GM21619 (cell line): ENCODE measurements around the gene SPAM1.
"Not testable (repeated sequence)": the region's sequence is repeated elsewhere in the genome, so short reads cannot be mapped to it uniquely, and the experiment has no call there.

Experiments used
- ATAC-seq: cut with Tn5 transposase; IDR thresholded peaks from one replicate; pipeline ENCODE4 v1.9.1; 2021; ENCODE audit not compliant: unreplicated experiment

The SPAM1 gene, protein sequence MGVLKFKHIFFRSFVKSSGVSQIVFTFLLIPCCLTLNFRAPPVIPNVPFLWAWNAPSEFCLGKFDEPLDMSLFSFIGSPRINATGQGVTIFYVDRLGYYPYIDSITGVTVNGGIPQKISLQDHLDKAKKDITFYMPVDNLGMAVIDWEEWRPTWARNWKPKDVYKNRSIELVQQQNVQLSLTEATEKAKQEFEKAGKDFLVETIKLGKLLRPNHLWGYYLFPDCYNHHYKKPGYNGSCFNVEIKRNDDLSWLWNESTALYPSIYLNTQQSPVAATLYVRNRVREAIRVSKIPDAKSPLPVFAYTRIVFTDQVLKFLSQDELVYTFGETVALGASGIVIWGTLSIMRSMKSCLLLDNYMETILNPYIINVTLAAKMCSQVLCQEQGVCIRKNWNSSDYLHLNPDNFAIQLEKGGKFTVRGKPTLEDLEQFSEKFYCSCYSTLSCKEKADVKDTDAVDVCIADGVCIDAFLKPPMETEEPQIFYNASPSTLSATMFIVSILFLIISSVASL

DNA sequence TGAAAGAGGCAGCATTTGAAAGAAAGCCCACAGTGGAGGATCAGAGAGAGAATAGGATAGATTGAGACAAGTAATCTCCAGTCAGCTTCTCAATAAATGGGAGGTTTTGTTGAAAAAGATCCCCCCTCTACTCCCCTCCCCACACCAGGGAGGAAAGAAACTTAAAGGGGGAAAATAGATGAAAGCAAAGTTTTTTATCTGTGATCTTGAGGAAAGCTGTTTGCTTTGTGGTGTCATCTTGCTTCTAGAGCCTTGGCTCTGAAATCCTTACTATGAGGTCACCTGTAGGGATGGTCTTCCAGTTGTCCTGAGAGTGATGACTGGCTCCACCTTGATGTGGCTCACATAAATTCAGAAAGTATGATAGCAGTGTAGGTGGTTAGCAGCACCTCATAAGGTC is at the start of gene SPAM1:
Gene SPAM1, plus strand, starts transcription at position 301 of the 400 bp plus-strand sequence. CDS start 28,330 bp downstream, outside the sequence.
- no peak for ATAC-seq

DNA sequence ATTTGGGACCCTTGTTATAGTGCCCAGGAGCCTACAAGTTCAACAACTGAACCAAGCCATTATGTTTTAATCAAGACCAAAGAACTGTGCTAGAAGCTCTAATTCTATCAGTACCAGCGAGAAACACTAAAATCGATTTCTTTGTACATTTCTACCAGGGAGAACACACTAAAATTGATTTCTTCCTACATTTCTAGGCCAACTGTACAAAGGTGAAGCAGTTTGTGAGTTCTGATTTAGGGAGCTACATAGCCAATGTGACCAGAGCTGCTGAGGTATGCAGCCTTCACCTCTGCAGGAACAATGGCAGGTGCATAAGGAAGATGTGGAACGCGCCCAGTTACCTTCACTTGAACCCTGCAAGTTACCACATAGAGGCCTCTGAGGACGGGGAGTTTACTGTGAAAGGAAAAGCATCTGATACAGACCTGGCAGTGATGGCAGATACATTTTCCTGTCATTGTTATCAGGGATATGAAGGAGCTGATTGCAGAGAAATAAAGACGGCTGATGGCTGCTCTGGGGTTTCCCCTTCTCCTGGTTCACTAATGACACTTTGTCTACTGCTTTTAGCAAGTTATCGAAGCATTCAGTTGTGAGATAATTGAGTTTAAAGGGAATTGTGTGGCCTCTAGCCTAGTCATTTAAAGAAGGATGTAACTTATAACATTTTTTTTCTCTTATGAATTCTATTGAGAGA is 48.3 kb upstream of the SPAM1 start:
- no peak for ATAC-seq

DNA sequence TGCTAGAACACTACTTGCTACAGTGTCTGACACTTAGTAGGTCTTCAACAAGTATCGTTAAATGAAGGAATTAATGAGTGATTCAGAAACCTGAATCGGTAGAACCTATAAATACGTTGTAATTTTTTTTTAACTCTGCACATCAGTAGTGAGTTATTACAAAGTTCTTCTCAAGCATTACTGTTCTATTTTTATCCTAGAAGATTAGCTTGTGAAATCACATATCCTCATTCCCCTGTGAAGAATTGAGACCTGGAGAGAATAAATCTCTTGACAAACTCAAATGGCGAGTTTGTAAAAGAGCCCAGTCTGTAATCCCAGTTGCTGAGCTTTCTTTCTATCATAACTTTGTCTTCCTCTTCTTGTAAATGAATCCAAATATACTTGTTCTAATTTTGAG is 45.4 kb upstream of the SPAM1 start:
- ATAC-seq: no peak

DNA sequence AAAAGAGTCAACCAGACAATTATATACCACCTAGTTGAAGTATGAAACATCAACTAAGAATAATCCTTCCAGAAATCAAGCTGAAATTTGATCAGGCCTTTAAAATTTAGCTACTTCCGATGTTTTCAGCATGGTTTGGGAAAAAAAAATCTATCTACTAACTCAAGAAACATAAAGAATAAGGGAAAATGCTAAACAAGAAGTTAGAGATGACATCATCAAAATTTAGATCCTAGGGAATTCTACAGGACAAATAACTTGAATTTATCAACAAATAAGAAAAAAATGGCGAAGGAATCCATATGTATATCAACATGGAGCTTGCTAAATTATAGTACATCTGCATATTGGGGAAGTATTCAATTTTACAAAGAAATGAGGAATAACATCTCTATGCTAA is 43.7 kb upstream of the SPAM1 start:
- no peak for ATAC-seq

DNA sequence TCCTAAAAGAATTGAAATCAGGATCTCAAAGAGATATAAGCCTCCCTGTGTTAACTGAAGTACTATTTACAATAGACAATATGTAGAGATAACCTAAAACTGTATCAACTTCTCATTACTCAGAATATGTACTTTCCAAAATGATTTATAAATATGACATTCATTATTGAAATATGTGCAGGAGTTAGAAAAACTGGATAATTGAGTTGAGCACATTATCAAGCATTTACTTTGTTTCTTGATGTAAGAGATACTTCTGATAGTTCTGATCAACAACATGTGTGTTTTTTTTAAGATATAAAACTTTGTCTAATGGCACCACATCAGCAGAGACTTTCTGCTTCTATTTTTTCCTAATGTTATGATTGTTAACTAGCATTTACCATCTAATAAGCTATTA is 41.9 kb upstream of the SPAM1 start:
- ATAC-seq: no peak

DNA sequence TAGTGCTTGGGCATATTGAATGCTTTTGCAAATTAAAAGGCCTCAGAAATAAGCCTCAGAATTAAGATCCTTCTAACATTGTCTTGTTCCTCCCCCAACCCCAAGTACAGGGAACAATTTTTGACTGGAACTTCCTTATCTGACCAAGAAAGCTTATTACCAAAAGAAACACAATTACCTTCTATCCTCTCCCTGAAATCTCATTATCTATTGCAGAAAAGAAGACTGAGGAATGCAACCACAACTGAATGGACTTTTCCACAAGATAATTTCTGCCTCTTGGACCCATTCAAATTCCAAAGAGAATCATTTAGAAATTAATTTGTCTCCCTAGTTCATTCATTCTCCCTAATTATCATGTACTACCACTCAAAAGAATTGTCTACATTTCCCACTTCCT is 36.8 kb upstream of the SPAM1 start:
- no peak for ATAC-seq

DNA sequence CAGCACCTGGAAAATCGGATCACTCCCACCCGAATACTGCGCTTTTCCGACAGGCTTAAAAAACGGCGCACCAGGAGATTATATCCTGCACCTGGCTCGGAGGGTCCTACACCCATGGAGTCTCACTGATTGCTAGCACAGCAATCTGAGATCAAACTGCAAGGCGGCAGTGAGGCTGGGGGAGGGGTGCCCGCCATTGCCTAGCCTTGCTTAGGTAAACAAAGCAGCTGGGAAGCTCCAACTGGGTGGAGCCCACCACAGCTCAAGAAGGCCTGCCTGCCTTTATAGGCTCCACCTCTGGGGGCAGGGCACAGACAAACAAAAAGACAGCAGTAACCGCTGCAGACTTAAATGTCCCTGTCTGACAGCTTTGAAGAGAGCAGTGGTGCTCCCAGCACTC is 30.3 kb upstream of the SPAM1 start:
- not testable (repeated sequence) for ATAC-seq

DNA sequence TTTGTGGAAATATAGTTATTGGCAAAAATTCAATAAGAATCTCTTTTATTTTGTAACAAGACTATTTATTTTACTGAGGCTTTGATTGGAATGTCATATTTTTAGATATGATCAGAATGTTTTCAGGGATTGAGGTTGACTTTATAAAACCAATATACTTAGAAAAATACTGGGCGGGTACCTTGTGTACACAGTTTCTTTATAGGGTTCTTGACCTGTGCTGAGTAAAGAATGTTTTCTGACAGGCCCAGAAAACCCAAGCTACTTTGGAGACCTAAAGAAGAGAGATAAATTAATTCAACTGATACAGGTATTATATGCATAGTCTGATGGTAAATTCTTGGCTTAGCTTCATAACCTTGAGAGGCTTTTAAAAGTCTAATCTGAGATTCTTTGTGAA is 23.9 kb upstream of the SPAM1 start:
- no peak for ATAC-seq

DNA sequence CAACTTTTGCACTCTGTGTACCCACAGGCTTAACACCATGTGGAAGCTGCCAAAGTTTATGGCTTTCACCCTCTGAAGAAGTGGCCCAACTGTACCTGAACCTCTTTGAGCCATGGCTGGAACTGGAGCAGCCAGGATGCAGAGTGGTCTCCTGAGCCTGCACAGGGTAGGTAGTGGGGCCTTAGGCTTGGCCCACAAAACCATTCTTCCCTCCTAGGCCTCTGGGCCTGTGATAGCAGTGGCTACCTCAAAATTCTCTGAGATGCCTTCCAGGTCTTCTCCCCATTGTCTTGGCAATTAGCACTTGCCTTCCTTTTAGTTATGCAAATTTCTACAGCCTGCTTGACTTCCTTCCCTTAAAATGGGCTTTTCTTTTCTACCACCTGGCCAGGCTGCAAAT is 19.3 kb upstream of the SPAM1 start:
- no peak for ATAC-seq

DNA sequence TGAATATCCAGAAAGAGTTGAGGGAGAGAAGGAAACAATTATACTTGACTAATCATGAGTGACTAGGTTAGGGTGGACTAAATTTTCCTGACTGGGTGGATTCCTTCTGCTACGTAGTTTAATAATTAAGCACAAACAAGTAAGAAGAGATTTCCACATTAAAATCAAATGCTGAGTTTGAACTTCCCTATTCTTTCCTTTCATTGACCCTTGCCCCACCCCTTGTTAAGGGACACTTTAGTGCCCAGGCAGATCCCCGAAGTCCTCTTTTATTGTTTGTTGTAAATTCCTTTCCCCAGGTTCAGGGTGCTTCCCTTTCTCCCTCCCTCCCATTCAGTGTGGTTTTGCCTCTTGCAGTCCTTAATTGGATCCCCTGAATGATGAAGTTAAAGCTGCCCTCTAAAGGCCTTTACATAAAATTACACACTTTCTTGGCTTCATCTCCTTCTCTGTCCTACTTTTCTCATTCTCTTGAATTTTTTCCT is 8.8 kb upstream of the SPAM1 start:
- no peak for ATAC-seq

DNA sequence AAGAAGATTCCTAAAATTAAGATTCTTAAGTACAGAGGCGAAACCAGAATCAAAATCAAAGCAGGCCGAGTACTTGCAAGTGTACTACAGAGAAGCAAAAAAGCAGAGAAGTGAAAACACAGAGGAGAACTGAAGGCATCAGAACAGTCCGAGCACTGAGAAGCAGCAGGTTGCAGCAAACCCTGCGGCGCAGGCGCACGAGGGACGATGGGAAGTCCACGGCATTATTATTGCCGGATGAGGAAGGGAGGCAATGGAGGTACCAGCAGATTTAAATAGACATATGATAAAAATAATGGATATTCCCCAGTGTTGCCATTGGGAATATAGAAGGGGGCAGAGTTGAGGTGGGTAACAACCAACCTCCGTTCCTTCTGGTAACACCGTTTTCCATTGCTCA is 7.2 kb upstream of the SPAM1 start:
- no peak for ATAC-seq

DNA sequence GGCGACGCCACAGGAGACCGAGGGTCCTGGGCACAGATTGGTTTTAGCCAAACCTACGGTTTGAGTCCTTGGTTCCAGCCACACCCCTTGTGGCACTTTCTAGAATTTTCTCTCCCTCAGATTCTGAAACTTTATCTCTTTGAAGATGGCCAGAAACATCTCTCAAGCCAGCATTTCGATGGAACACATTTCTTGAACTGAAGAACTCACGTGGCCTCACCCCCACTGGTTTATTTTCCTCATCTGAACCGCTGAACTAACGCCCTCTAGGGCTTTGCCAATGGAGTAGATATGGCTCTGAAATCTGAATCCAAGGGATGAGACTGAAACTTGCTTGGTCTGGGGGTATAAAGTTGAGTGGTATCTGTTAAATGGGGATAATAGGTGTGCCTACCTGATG is 6.7 kb upstream of the SPAM1 start:
- ATAC-seq: no peak

DNA sequence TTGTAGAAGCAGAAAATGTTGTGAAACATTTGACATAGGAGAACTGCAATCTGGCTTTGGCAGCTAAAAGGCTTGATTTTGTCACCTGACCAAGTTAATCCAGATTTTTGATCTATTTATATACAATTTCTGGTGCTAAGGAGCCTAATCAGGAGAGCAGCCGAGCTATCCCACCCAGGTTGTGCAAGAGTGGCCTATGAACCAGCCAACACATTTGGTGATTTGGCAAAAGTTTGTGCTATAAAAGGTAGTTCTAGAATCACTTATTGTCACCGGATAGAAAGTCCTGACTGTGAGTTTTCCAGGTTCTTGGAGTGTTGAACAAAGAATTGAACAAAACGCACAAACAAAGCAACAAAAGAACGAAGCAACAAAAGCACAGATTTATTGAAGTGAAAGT is 1.4 kb upstream of the SPAM1 start:
- ATAC-seq: no peak

DNA sequence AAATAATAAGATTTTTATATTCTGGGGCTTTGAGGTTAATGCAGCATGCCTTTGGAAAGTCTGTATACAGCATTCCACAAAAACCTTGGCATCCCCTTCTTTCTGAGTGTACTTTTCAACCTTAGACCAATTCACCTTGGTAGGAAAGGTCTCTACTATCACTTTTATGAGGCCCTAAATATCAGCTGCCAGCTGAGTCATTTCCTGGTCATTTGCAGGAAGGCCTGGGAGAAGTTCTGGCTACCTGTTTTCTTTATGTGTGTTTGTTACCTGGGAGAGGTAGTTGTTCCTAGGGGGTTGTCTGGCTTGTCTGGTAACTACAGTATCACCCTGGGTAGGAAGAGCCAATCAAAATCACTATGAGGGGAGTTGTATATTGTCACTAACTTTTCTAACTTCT is 4.1 kb downstream of the SPAM1 start:
- ATAC-seq: no peak

DNA sequence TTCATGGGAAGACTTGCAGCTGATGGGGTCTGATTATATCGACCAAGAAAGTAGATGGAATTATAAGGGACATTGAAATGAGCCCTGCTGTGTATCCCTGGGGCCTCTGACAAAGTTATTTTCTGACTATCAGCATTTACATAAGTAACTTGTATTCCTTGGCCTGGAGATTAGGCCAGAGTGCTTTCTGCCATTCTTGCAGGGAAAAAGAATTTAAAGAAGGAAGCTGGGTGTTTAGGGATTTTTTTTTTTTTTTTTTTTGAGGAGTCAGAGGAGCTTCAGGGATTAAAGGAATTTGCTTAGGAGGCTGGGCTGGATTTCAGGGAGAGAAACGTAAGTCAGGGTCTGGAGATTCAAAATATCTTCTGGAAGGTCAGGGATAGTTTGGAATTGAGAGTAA is 4.6 kb downstream of the SPAM1 start:
- no peak for ATAC-seq

DNA sequence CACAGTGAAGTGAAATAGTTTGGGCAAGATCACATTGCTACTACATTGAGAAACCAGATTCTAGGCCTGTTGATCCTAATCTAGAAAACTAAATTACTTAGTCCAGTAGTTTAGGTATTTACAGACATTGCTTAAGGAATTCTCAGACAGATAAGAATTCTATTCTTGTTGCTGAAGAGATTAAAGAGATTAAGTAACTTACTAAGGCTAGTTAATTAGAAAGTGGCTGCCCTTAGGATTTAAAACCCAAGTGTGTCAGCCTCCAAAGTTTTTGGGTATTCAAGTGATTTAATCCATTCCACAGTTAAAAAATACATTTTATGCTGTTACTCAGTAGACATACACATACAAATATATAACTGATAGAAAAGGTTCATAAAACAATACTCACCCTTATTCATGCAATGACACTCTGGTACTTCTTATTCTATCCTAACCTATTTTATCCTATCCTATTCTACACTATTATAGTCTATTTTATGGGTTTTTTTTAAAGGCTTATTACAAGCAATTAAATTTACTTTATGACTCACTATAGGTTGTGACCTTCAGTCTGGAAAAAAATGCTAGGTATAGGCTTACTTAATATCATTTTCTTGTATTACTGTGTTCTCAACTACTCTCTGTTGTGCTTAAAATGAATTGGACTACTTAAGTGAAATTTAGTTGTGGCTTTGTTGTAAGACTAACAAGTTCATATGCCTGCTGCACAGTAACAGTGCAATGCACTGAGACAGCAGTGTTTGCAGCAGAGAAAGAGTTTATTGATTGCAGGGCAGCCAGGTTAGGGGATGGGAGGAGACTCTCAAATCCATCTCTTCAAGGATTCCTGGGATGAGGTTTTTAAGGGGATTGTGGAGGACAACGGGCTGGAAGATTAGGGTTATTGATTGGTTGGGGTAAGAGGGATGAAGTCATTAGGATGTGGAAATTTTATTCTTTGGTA is 10.7 kb downstream of the SPAM1 start:
- no peak for ATAC-seq

DNA sequence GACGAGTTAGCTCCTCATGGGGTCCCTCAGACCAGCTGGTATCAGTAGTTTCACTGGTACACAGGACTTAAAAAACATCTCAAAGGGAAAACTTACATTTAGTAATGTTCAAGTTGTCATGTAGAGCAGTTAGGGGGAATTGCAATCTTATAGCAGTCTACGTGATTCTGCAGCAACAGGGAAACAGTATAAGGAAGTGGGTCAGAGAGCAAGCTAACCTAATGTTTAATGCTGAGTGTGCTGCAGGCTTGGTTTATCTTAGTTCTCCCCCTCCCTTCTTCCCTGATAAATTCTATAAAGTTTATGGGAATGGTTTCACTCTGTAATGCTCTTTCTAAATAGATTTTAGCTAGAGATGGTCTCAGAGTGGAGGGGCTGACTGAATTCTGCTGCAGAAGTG is 11.3 kb downstream of the SPAM1 start:
- no peak for ATAC-seq

DNA sequence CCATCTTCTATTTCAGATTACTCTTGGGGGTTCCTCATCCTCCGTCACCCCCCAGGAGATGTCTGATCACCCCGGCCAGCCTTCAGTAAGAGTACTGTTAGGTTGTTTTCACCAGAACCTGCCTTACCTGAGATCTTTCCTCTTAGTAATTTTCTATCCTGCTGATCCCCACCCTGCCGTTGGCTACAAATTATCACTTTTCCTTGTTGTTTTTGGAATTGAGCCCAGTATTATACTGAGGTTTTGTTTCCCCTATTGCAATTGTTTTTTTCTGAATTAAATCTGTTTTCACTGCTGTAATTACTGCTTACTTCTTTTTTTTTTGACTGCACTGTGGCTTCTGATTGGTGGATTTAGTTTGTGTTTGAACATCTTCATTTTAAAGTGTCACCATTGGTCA is 14.7 kb downstream of the SPAM1 start:
- no peak for ATAC-seq

DNA sequence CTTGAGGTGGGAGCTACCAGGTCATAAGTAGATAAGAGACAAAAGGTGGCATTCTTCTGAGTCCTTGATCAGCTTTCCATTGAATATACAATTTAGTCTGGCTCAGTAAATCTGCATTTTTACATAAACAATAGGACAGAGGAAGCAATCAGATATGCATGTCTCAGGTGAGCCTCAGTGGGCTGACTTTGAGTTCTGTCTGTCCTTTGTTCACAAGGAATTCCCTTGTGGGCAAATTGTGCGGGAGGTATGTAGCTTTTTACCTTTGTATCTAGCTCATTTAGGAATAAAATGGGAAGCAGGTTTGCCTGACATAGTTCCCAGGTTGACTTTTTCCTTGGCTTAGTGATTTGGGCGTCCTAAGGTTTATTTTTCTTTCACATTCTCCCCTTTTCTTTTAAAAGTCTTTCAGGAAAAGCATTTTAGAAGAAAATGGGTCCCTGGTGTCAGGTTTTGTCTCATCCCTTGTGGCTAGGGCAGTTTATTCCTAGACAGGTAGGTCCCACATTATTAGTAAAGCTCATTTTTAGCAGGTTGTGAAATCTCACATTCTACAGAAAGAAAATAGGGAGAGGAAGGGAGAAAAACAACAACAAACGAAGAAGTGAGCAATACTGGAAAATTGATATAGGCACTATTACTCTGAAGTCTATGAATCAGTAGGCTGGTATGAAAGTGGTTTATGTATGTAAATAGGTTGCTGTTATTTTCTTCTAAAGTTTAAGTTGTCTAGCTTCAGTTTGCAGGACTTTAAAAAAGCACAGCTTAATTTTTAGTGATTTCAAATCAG is 16.5 kb downstream of the SPAM1 start:
- ATAC-seq: no peak

DNA sequence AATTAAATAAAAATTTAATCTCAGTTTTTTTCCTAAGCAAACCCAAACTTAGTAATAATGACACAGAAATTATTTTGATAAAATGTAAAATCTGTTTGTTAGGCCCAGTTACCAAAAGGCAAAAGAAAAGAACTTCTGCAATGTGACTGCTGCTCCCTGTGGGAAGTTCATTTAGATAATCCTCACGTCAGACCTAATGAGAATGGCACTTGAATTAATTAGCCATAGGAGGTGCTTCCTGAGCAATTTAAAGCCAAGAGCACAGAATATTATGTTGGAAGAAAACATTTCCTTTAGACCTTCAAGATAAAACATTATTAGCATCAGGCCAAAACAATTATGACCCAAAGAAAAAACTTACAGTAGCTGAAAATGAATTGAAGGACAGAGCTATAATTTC is 19.4 kb downstream of the SPAM1 start:
- no peak for ATAC-seq
